Measurements from ENCODE around the gene COBLL1. TPM values are rescaled to one million over a fixed set of nuclear protein-coding genes. Genes with fewer than 3 reads are reported as not detected.

COBLL1 gene
- total RNA-seq, 1 experiment from 2014 or later: 42.1 TPM

GRCh38 chr2:164803776-164804466, 37.7 kb downstream of the COBLL1 start:
- H3K9me3 Mint-ChIP-seq (ENCODE audit: unreplicated experiment): no peaks in the 10 kb centered on the region
- no peak overlapping the region for H3K4me3 Mint-ChIP-seq (ENCODE audit: unreplicated experiment)
- no peak overlapping the region for H3K4me3 ChIP-seq (ENCODE audit: low read depth, low read length)
- DNase-seq: no peak
- peaks cover 11% of the 10 kb centered on the region; the same call in 1 of the 2 replicates for H3K4me1 ChIP-seq
- TF ChIP-seq, protein P1, sequence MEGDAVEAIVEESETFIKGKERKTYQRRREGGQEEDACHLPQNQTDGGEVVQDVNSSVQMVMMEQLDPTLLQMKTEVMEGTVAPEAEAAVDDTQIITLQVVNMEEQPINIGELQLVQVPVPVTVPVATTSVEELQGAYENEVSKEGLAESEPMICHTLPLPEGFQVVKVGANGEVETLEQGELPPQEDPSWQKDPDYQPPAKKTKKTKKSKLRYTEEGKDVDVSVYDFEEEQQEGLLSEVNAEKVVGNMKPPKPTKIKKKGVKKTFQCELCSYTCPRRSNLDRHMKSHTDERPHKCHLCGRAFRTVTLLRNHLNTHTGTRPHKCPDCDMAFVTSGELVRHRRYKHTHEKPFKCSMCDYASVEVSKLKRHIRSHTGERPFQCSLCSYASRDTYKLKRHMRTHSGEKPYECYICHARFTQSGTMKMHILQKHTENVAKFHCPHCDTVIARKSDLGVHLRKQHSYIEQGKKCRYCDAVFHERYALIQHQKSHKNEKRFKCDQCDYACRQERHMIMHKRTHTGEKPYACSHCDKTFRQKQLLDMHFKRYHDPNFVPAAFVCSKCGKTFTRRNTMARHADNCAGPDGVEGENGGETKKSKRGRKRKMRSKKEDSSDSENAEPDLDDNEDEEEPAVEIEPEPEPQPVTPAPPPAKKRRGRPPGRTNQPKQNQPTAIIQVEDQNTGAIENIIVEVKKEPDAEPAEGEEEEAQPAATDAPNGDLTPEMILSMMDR (IDR thresholded peaks at IDR 0.05; ENCODE audit: insufficient read depth in 1 of 2, low read depth in 1 of 2, low read length in 1 of 2, severe bottlenecking in 1 of 2, unreplicated experiment in 1 of 2): no peak
- no peaks in the 10 kb centered on the region for H3K36me3 Mint-ChIP-seq (ENCODE audit: insufficient read depth, unreplicated experiment)
- ChIA-PET POLR2A (no interaction called here), CTCF (no interaction called here)
- BruUV-seq (replicated peaks): no TSS peak
- H3K4me1 Mint-ChIP-seq (ENCODE audit: low read depth, unreplicated experiment): peaks cover 6% of the 10 kb centered on the region
- no peaks in the 10 kb centered on the region for H3K27me3 Mint-ChIP-seq (ENCODE audit: insufficient read depth, unreplicated experiment)
- no peaks in the 10 kb centered on the region for H3K9me3 ChIP-seq
- H3K27ac Mint-ChIP-seq (ENCODE audit: unreplicated experiment): no peak overlapping the region
- intact Hi-C loops (cut with micrococcal nuclease; ENCODE audit: unreplicated experiment): no loop called here
- H3K36me3 ChIP-seq (ENCODE audit: control insufficient read depth, insufficient read depth, low read length): no peaks in the 10 kb centered on the region
- H3K27me3 ChIP-seq (replicated peaks; ENCODE audit: control insufficient read depth, insufficient read depth, low read length): no peaks in the 10 kb centered on the region

DNA sequence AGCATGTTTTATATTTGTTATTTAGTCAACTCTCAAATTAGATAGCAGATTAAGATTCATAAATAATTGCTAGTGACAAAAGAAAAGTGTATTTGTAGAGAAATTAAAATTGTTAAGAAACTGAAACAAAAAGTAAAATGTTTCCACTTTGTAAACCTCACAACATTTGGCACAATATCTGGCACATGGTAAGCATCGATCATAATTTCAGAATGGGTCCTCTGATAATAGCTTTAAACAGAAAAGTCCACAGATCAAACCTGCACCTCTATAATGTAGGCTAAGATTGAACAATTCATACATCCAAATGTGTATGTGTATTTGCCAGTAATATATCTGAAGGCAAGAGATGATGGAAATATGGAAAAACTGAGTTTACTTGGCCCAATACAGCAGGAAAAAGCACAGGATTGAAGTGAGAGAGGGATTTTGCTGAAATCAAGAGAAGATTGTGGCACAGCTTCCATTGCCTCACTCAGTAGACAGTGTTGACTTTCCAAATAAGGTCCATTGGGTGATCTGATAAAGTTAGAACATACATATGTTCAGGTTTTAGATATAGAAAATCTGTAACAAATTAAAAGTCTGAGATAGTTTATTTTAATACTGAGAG, 39.4 kb downstream of the COBLL1 start:
- intact Hi-C loops (cut with micrococcal nuclease; ENCODE audit: unreplicated experiment): no loop called here
- TF ChIP-seq, protein P1 (IDR thresholded peaks at IDR 0.05; ENCODE audit: insufficient read depth in 1 of 2, low read depth in 1 of 2, low read length in 1 of 2, severe bottlenecking in 1 of 2, unreplicated experiment in 1 of 2): no peak
- Histone ChIP-seq H3K9me3 (no peaks in the 10 kb centered on the region), H3K27me3 (replicated peaks; ENCODE audit: control insufficient read depth, insufficient read depth, low read length) (no peaks in the 10 kb centered on the region), H3K36me3 (ENCODE audit: control insufficient read depth, insufficient read depth, low read length) (no peaks in the 10 kb centered on the region), H3K4me3 (ENCODE audit: low read depth, low read length) (no peak overlapping the region), H3K4me1 (peaks cover 6% of the 10 kb centered on the region; the same call in 1 of the 2 replicates)
- Mint-ChIP-seq H3K4me1 (ENCODE audit: low read depth, unreplicated experiment) (peaks cover 17% of the 10 kb centered on the region), H3K4me3 (ENCODE audit: unreplicated experiment) (no peak overlapping the region), H3K27ac (ENCODE audit: unreplicated experiment) (no peak overlapping the region), H3K9me3 (ENCODE audit: unreplicated experiment) (no peaks in the 10 kb centered on the region), H3K36me3 (ENCODE audit: insufficient read depth, unreplicated experiment) (no peaks in the 10 kb centered on the region), H3K27me3 (ENCODE audit: insufficient read depth, unreplicated experiment) (no peaks in the 10 kb centered on the region)
- no TSS peak for BruUV-seq (replicated peaks)
- ChIA-PET POLR2A (no interaction called here), CTCF (interaction anchor here (0.6 kb wide), 1 partner anchor 31 kb away, joined by 4 read pairs; no protein-coding TSS in a partner anchor)
- DNase-seq: no peak

GRCh38 chr2:164800572-164800971, 41.1 kb downstream of the COBLL1 start:
- Histone ChIP-seq H3K36me3 (ENCODE audit: control insufficient read depth, insufficient read depth, low read length) (no peaks in the 10 kb centered on the region), H3K4me3 (ENCODE audit: low read depth, low read length) (no peak overlapping the region), H3K27me3 (replicated peaks; ENCODE audit: control insufficient read depth, insufficient read depth, low read length) (no peaks in the 10 kb centered on the region), H3K4me1 (peaks cover 6% of the 10 kb centered on the region; the same call in 1 of the 2 replicates), H3K9me3 (no peaks in the 10 kb centered on the region)
- peaks cover 17% of the 10 kb centered on the region for H3K4me1 Mint-ChIP-seq (ENCODE audit: low read depth, unreplicated experiment)
- H3K27ac Mint-ChIP-seq (ENCODE audit: unreplicated experiment): no peak overlapping the region
- TF ChIP-seq, protein P1 (IDR thresholded peaks at IDR 0.05; ENCODE audit: insufficient read depth in 1 of 2, low read depth in 1 of 2, low read length in 1 of 2, severe bottlenecking in 1 of 2, unreplicated experiment in 1 of 2): no peak
- BruUV-seq (replicated peaks): no TSS peak
- H3K4me3 Mint-ChIP-seq (ENCODE audit: unreplicated experiment): no peak overlapping the region
- CTCF ChIA-PET: no interaction called here
- intact Hi-C loops (cut with micrococcal nuclease; ENCODE audit: unreplicated experiment): no loop called here
- POLR2A ChIA-PET: interaction anchor here (0.7 kb wide), 1 partner anchor 41 kb away, joined by 3 read pairs; the partner anchor contains the start of gene COBLL1
- no peak for DNase-seq
- no peaks in the 10 kb centered on the region for H3K27me3 Mint-ChIP-seq (ENCODE audit: insufficient read depth, unreplicated experiment)
- no peaks in the 10 kb centered on the region for H3K36me3 Mint-ChIP-seq (ENCODE audit: insufficient read depth, unreplicated experiment)
- H3K9me3 Mint-ChIP-seq (ENCODE audit: unreplicated experiment): no peaks in the 10 kb centered on the region
